Mesothelial cell of epicardium (in vitro differentiated cells): ENCODE data around the gene FGD3. TPM values are rescaled to one million over a fixed set of nuclear protein-coding genes. Genes with fewer than 3 reads are reported as not detected.
A peak's percentile ranks its signal among the peaks of the same experiment; 100 is the strongest.
"Not testable (repeated sequence)": the region's sequence is repeated elsewhere in the genome, so short reads cannot be mapped to it uniquely, and the experiment has no call there.

Experiments used
- DNase-seq, 2 experiments: peaks; one replicate each; pipeline ENCODE4 v3.0.0; 2021; ENCODE audit warnings: low spot score in 2 of 2; ENCODE audit not compliant: unreplicated experiment in 2 of 2
- H3K27ac Mint-ChIP-seq: 2 replicates; pipeline ENCODE4 v1.8.0; 2021; ENCODE audit warnings: mixed read lengths
- H3K27me3 Mint-ChIP-seq: 2 replicates; pipeline ENCODE4 v1.8.0; 2021; ENCODE audit warnings: low read depth, mixed read lengths
- H3K36me3 Mint-ChIP-seq: 2 replicates; pipeline ENCODE4 v1.8.0; 2021; ENCODE audit warnings: mixed read lengths
- H3K4me1 Mint-ChIP-seq: 2 replicates; pipeline ENCODE4 v1.8.0; 2021; ENCODE audit warnings: mixed read lengths
- H3K4me3 Mint-ChIP-seq: 2 replicates; pipeline ENCODE4 v1.8.0; 2021; ENCODE audit warnings: mild to moderate bottlenecking, moderate library complexity, mixed read lengths
- H3K9me3 Mint-ChIP-seq: 2 replicates; pipeline ENCODE4 v1.8.0; 2021; ENCODE audit warnings: mixed read lengths
- total RNA-seq: library from RNA; stranded (reverse); gene quantifications from 3 replicates; pipeline ENCODE4 v1.2.1, GENCODE V29; 2021
- TF ChIP-seq, protein P1 (sequence below): fragments of 200-600 bp; sonication (generic); IDR thresholded peaks from one replicate; pipeline ENCODE4 v1.5.0; 2021; ENCODE audit warnings: antibody characterized with exemption; ENCODE audit not compliant: unreplicated experiment

Gene FGD3, protein sequence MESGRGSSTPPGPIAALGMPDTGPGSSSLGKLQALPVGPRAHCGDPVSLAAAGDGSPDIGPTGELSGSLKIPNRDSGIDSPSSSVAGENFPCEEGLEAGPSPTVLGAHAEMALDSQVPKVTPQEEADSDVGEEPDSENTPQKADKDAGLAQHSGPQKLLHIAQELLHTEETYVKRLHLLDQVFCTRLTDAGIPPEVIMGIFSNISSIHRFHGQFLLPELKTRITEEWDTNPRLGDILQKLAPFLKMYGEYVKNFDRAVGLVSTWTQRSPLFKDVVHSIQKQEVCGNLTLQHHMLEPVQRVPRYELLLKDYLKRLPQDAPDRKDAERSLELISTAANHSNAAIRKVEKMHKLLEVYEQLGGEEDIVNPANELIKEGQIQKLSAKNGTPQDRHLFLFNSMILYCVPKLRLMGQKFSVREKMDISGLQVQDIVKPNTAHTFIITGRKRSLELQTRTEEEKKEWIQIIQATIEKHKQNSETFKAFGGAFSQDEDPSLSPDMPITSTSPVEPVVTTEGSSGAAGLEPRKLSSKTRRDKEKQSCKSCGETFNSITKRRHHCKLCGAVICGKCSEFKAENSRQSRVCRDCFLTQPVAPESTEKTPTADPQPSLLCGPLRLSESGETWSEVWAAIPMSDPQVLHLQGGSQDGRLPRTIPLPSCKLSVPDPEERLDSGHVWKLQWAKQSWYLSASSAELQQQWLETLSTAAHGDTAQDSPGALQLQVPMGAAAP
- 36.3 to 41.9 TPM (median 39.5 TPM) in 3 replicates for total RNA-seq

DNA sequence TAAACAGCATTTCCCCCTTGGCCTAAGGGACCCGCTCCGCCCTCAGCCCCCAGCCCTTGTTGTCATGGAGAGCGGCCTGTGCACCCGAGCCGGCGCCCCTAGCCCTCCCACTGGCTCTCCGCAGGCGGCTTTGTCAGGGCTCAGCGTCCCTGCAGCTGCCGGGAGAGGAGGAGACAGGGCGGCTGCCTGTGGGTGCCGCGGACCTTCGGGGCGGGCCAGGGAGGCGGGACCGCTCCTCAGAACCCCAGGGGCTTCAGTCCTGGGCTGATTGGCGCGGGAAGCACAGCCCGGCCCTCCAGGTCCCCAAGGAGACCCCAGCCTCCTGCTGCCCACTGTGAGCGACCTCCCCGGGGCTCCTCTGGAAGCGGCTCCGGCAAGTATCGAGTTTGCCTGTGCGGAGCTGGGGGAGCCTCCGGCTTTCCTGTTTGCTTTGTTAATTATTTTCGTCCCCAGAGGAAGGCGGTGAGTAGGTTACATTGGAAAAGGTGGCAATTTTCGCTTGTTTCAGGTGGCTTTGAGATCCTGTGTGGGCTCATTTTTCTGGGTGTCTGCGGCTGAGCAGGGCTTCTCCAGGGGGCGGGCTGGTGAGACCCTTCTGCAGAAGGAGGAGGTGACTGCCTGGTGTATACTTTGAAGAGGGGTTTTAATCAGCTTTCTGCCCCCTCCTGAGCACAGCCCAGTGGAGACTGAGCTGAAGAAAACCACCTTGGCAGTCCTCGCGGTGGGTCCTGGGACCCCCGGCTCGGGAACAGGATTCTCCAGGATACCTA lies at the start of gene FGD3:
FGD3 (plus strand) TSS at position 256 of the 770 bp plus-strand sequence. CDS start 28,734 bp downstream, outside the sequence.
- peak within 1 kb of the TSS; percentile 50 for H3K27ac Mint-ChIP-seq
- H3K36me3 Mint-ChIP-seq = no peaks in the 10 kb centered on the region
- H3K4me1 Mint-ChIP-seq = peaks cover 13% of the 10 kb centered on the region
- H3K4me3 Mint-ChIP-seq = peak within 1 kb of the TSS; percentile 88
- no peaks in the 10 kb centered on the region for H3K9me3 Mint-ChIP-seq
- TF ChIP-seq, protein P1, sequence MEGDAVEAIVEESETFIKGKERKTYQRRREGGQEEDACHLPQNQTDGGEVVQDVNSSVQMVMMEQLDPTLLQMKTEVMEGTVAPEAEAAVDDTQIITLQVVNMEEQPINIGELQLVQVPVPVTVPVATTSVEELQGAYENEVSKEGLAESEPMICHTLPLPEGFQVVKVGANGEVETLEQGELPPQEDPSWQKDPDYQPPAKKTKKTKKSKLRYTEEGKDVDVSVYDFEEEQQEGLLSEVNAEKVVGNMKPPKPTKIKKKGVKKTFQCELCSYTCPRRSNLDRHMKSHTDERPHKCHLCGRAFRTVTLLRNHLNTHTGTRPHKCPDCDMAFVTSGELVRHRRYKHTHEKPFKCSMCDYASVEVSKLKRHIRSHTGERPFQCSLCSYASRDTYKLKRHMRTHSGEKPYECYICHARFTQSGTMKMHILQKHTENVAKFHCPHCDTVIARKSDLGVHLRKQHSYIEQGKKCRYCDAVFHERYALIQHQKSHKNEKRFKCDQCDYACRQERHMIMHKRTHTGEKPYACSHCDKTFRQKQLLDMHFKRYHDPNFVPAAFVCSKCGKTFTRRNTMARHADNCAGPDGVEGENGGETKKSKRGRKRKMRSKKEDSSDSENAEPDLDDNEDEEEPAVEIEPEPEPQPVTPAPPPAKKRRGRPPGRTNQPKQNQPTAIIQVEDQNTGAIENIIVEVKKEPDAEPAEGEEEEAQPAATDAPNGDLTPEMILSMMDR = no peak
- H3K27me3 Mint-ChIP-seq = no peaks in the 10 kb centered on the region
- DNase-seq = peak in 1 of 2 experiments; percentile 59

DNA sequence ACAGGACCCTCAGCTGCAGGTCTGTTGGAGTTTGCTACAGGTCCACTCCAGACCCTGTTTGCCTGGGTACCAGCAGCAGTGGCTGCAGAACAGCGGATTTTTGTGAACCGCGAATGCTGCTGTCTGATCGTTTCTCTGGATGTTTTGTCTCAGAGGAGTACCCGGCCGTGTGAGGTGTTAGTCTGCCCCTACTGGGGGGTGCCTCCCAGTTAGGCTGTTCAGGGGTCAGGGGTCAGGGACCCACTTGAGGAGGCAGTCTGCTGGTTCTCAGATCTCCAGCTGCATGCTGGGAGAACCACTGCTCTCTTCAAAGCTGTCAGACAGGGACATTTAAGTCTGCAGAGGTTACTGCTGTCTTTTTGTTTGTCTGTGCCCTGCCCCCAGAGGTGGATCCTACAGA lies 42.2 kb upstream of the FGD3 start:
- not testable (repeated sequence) for H3K36me3 Mint-ChIP-seq, H3K9me3 Mint-ChIP-seq, H3K27me3 Mint-ChIP-seq, DNase-seq, H3K4me3 Mint-ChIP-seq, H3K4me1 Mint-ChIP-seq, H3K27ac Mint-ChIP-seq

DNA sequence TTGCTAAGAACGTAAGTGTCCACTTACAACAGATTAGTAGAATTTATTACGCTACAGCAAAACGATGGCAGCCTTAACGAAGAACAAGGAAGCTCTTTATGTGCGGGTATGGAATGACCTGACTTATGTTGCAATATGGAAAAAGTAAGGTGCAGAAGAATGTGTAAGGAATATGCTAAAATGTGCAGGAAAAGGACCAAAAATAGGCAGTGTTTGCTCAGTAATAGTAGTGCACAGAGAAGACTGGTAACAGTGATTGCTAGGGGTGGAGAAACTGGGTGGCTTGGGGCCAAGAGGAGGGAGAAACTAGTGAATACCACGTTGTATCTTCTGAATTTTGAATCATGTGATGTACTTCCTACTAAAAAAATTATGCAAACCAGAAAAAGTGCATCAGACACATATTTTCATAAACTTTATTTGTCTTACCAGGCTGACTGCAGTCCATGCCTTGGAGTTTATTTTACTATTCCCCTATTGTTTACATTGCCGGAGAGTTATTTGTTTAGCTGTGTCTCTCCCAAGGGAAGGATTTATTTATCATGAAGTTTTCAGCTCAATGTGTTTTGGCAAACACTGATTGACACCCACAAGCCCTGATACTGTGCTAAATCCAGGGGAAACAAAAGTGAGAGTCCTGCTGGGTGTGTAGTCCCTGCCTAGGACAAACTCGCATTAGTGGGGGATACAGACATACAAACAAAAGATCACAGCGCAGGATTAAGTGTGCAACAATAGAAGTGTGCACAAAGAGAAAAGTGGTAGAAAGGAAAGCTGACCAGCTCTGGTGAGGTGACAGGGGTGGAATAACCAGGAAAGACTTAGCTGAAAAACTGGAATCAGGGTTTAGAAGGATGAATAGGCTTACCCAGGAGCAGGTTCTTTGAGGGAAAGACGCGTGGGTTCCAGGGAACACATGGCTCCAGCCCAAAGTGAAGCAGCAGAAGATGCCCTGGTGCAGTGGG lies 35.5 kb upstream of the FGD3 start:
- no peak overlapping the region for H3K4me3 Mint-ChIP-seq
- H3K9me3 Mint-ChIP-seq = no peaks in the 10 kb centered on the region

DNA sequence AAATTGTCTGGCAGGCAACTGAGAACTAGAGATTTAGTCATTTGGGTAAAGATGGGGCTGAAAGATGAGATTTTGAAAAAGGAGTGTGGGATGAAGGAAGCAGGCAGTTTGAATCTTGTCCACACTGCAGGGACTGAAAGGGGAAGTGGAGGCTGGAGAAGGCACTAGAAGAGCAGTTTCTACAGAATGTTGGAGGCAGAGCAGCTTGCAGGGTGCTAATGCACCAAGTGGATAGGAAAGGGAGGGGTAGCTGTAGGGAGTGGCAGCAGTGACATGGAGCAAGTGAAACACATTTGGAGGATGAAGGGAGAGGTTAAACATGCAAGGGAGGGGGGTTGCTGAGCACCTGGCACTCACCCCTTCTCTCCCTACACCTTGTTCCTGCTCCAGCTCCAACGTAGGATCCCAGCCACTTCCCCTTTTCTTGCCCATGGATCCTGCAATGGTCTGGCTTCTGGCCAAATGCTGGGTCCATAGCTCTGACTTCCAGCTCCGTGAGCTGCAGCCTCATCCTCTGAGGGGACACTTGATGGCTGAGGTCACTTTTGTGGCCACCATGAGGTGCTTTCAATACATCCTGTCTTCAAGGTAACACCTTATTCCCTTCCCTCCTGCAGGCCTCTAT lies 30.0 kb upstream of the FGD3 start:
- Mint-ChIP-seq H3K27ac (no peak overlapping the region), H3K36me3 (no peaks in the 10 kb centered on the region), H3K4me1 (no peaks in the 10 kb centered on the region), H3K4me3 (no peak overlapping the region), H3K9me3 (no peaks in the 10 kb centered on the region), H3K27me3 (peaks cover 6% of the 10 kb centered on the region)
- TF ChIP-seq, protein P1 = no peak
- DNase-seq = no peak

More for the DNA sequence above, 35.5 kb upstream of the FGD3 start:
- Mint-ChIP-seq H3K36me3 (no peaks in the 10 kb centered on the region), H3K27ac (no peak overlapping the region), H3K27me3 (peaks cover 15% of the 10 kb centered on the region), H3K4me1 (peaks cover 5% of the 10 kb centered on the region)
- DNase-seq = no peak
- TF ChIP-seq, protein P1 = no peak

DNA sequence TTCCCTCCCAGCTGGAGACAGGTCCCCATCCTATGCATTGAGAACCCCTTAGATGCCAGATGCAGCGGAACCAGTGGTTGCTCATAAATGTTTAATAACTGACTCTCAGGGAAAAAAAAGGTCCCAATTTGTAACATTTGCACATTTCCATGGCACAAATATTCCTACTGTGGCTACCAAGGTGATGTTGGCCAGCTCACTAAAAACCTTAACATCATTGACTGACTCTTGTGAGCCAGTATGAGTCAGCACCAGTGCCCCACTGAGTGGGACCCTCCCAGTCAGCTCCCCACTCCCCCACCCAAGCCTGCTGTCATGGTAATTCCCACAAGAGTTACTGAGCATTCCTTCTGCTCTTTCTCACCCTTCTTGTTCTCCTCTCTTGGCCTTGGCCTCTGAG lies 26.9 kb upstream of the FGD3 start:
- Mint-ChIP-seq H3K4me3 (no peak overlapping the region), H3K36me3 (no peaks in the 10 kb centered on the region), H3K9me3 (no peaks in the 10 kb centered on the region), H3K27ac (no peak overlapping the region), H3K4me1 (no peaks in the 10 kb centered on the region), H3K27me3 (peaks cover 2% of the 10 kb centered on the region)
- DNase-seq = no peak
- TF ChIP-seq, protein P1 = no peak
